Measurements from ENCODE around the gene RUSC1. TPM values are rescaled to one million over a fixed set of nuclear protein-coding genes. Genes with fewer than 3 reads are reported as not detected.

The RUSC1 gene
- total RNA-seq, 3 donors from 2014 or later = 58.9 to 79.4 (median 60.6) TPM

DNA sequence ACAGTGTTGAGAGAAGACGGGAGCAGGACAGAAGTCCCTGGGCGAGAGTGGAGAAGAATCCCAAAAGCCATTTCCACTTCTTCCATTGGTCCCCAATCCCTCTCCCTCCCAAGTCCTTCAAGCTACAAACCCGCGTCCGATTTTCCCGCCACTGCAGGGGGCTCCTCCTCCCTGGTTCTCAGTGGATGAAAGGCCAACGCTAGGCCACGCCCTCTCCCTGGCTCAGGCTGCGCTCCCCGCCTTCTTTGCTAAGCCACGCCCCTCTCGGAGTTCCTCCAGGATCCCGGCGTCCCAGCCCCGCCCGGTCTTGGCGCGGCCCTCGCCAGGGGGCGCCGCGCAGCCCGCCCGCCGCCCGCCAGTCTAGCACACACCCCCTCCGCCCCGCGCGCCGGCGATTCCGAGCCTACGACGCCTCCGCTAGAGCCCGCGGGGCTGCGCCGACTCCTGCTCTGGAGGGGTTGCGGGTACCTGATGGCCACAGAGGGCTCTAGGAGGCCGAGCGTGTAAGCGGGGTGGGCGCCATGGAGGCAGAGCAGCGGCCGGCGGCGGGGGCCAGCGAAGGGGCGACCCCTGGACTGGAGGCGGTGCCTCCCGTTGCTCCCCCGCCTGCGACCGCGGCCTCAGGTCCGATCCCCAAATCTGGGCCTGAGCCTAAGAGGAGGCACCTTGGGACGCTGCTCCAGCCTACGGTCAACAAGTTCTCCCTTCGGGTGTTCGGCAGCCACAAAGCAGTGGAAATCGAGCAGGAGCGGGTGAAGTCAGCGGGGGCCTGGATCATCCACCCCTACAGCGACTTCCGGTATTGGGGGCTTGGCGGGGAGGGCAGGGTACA is 43.4 kb upstream of the RUSC1 start, which contains the start of gene HCN3:
Gene HCN3 (plus strand): TSS at position 394 of the 832 bp plus-strand sequence. CDS start 128 bp downstream, at position 522.
- DNase-seq (peak; percentile 98 to 100 (median 99)), ATAC-seq (peak; percentile 85)
- Histone ChIP-seq H3K9me3 (no peaks in the 10 kb centered on the region), H3K4me1 (ENCODE audit: low read depth) (peaks cover 13% of the 10 kb centered on the region), H3K36me3 (ENCODE audit: low read depth) (no peaks in the 10 kb centered on the region), H3K4me3 (peak within 1 kb of the TSS; percentile 46)
- TF ChIP-seq, protein P1, sequence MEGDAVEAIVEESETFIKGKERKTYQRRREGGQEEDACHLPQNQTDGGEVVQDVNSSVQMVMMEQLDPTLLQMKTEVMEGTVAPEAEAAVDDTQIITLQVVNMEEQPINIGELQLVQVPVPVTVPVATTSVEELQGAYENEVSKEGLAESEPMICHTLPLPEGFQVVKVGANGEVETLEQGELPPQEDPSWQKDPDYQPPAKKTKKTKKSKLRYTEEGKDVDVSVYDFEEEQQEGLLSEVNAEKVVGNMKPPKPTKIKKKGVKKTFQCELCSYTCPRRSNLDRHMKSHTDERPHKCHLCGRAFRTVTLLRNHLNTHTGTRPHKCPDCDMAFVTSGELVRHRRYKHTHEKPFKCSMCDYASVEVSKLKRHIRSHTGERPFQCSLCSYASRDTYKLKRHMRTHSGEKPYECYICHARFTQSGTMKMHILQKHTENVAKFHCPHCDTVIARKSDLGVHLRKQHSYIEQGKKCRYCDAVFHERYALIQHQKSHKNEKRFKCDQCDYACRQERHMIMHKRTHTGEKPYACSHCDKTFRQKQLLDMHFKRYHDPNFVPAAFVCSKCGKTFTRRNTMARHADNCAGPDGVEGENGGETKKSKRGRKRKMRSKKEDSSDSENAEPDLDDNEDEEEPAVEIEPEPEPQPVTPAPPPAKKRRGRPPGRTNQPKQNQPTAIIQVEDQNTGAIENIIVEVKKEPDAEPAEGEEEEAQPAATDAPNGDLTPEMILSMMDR (IDR thresholded peaks at IDR 0.05) = peak; percentile 80
- intact Hi-C loops (cut with DNase I, micrococcal nuclease) = loop anchor here in 1 of 2 donors (10.0 kb wide), 1 partner anchor 48 kb away; the partner anchor contains the start of gene RUSC1

DNA sequence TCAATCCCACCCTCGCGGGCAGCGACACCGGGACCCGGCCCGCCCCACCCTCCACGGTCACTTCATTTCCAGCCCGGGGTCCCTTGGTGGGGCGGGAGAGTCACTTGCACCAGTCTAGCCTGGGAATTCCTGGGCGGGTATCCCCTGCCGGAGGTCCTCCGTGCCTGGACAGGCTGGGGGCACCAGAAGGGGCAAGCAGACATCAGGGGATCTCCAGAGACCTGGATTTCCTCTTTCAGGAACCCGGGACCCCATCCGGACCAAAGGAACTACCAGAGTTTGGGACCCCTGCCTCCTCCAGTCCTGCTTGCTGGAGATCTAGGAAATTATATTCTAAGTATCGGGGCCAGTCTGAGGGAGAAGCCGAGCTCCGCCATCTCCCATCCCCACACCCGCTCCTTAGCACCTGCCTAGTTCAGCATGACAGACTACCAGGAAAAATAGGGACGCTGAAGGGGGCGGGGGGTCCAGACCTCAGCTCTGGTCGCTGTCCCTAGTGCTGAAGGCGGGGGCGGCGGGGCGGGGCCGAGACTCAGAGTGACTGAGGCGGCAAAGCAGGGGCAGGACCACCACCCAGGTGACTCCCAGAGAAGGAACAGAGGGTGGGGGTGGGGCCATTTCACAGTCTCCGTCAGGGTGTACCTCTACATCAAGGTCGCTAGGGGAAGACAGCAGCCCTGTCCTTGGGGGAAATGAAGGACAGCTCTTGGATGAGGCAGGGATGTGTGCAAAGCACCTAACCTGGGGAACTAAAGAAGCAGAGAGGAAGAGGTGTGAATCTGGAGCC is 42.6 kb upstream of the RUSC1 start:
- Histone ChIP-seq H3K9me3 (no peaks in the 10 kb centered on the region), H3K36me3 (ENCODE audit: low read depth) (no peaks in the 10 kb centered on the region), H3K4me3 (peak overlapping the region; percentile 46), H3K4me1 (ENCODE audit: low read depth) (peaks cover 8% of the 10 kb centered on the region)
- intact Hi-C loops (cut with DNase I, micrococcal nuclease) = loop anchor here in 1 of 2 donors (10.0 kb wide), 1 partner anchor 47 kb away; the partner anchor contains the start of gene RUSC1
- ATAC-seq (peak; percentile 57), DNase-seq (peak; percentile 80 to 82 (median 81))
- TF ChIP-seq, protein P1 (IDR thresholded peaks at IDR 0.05) = no peak

DNA sequence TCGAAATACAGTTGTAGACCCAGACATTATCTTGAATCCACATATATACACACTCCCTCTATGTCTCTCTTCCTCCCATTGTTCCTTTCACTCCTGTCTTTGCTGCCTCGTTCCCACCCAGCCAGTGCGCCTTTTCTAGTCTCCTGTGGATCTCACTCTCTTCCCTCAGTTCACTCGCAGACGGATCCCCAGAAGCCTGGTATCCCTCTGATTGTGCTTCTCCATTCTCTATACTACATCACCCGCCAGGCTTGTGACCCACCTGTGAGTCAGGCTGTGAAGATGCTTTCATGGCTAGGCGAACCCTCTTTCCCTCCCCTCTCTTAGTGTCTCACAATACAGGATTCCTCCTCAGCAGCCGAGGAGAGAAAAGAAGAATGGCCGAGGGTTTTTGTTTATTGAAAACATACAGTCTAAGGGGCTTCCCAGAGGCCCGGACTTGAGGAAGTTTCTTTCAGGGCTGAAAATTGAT is 42.0 kb upstream of the RUSC1 start:
- no peaks in the 10 kb centered on the region for H3K36me3 ChIP-seq (ENCODE audit: low read depth)
- H3K9me3 ChIP-seq = no peaks in the 10 kb centered on the region
- peaks cover 8% of the 10 kb centered on the region for H3K4me1 ChIP-seq (ENCODE audit: low read depth)
- ATAC-seq = no peak
- TF ChIP-seq, protein P1 (IDR thresholded peaks at IDR 0.05) = no peak
- DNase-seq = no peak
- H3K4me3 ChIP-seq = no peak overlapping the region
- intact Hi-C loops (cut with DNase I, micrococcal nuclease) = loop anchor here in 1 of 2 donors (10.0 kb wide), 1 partner anchor 46 kb away; the partner anchor contains the start of gene RUSC1

DNA sequence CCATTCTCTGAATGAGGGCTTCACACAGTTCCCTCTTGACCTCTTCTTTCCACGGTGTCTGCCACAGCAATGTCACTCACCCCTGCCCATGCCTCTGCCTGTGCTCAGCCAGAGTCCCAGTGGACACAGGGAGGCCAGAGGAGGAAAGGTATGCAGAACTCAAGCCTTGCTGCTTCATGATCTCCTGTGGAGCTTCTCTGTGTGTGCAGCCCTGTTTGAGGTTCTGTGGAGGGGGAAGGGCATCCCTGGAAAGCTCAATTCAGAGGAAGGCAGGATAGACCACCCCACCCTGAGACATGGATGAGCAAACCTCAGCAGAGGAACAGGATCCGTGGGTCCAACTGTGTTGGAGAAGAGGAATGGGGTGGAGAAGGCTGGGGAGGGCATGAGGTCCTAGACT is 41.4 kb upstream of the RUSC1 start:
- H3K36me3 ChIP-seq (ENCODE audit: low read depth) = no peaks in the 10 kb centered on the region
- intact Hi-C loops (cut with DNase I, micrococcal nuclease) = loop anchor here in 1 of 2 donors (10.0 kb wide), 1 partner anchor 46 kb away; the partner anchor contains the start of gene RUSC1
- no peak overlapping the region for H3K4me3 ChIP-seq
- TF ChIP-seq, protein P1 (IDR thresholded peaks at IDR 0.05) = no peak
- H3K4me1 ChIP-seq (ENCODE audit: low read depth) = peaks cover 8% of the 10 kb centered on the region
- ATAC-seq (no peak), DNase-seq (no peak)
- H3K9me3 ChIP-seq = no peaks in the 10 kb centered on the region

DNA sequence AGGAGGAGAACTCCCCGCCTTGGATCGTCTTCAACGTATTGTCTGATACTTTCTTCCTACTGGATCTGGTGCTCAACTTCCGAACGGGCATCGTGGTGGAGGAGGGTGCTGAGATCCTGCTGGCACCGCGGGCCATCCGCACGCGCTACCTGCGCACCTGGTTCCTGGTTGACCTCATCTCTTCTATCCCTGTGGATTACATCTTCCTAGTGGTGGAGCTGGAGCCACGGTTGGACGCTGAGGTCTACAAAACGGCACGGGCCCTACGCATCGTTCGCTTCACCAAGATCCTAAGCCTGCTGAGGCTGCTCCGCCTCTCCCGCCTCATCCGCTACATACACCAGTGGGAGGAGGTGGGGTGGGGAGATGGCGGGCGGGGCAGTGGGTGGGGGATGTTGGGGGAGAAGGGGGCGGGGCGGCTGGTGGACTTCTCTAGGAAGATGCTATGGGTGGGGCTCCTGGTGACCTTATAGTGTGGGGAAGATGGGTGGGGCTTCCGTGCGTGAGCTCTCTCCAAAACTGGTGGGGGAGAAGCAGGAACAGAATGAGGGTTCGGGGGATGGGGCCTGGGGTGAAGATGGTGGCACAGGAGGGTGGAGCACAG is 38.1 kb upstream of the RUSC1 start:
- TF ChIP-seq, protein P1 (IDR thresholded peaks at IDR 0.05) = no peak
- H3K4me1 ChIP-seq (ENCODE audit: low read depth) = peaks cover 4% of the 10 kb centered on the region
- H3K36me3 ChIP-seq (ENCODE audit: low read depth) = no peaks in the 10 kb centered on the region
- H3K9me3 ChIP-seq = no peaks in the 10 kb centered on the region
- DNase-seq (no peak), ATAC-seq (no peak)
- intact Hi-C loops (cut with DNase I, micrococcal nuclease) = no loop called here
- H3K4me3 ChIP-seq = no peak overlapping the region

All from mucosa of descending colon (tissue), 3 donors.